ENCODE data around the gene PNPLA7. TPM values are rescaled to one million over a fixed set of nuclear protein-coding genes. Genes with fewer than 3 reads are reported as not detected.

PNPLA7 gene
- total RNA-seq, 4 donors from 2014 or later, result 0.26 to 25.7 (median 3.4) TPM

GRCh38 chr9:137502008-137502911 is 47.9 kb downstream of the PNPLA7 start:
- H3K36me3 ChIP-seq, result no peaks in the 10 kb centered on the region
- intact Hi-C loops (cut with DNase I; ENCODE audit: low total_unique reads), result no loop called here
- DNase-seq, result no peak
- H3K27me3 ChIP-seq, result no peaks in the 10 kb centered on the region
- TF ChIP-seq, protein P1, sequence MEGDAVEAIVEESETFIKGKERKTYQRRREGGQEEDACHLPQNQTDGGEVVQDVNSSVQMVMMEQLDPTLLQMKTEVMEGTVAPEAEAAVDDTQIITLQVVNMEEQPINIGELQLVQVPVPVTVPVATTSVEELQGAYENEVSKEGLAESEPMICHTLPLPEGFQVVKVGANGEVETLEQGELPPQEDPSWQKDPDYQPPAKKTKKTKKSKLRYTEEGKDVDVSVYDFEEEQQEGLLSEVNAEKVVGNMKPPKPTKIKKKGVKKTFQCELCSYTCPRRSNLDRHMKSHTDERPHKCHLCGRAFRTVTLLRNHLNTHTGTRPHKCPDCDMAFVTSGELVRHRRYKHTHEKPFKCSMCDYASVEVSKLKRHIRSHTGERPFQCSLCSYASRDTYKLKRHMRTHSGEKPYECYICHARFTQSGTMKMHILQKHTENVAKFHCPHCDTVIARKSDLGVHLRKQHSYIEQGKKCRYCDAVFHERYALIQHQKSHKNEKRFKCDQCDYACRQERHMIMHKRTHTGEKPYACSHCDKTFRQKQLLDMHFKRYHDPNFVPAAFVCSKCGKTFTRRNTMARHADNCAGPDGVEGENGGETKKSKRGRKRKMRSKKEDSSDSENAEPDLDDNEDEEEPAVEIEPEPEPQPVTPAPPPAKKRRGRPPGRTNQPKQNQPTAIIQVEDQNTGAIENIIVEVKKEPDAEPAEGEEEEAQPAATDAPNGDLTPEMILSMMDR (IDR thresholded peaks at IDR 0.05), result no peak
- no peak for TF ChIP-seq POLR2A (IDR thresholded peaks at IDR 0.05)
- no peaks in the 10 kb centered on the region for H3K4me1 ChIP-seq
- H3K27ac ChIP-seq, result no peak overlapping the region
- H3K4me3 ChIP-seq, result no peak overlapping the region
- H3K9me3 ChIP-seq, result no peaks in the 10 kb centered on the region

DNA sequence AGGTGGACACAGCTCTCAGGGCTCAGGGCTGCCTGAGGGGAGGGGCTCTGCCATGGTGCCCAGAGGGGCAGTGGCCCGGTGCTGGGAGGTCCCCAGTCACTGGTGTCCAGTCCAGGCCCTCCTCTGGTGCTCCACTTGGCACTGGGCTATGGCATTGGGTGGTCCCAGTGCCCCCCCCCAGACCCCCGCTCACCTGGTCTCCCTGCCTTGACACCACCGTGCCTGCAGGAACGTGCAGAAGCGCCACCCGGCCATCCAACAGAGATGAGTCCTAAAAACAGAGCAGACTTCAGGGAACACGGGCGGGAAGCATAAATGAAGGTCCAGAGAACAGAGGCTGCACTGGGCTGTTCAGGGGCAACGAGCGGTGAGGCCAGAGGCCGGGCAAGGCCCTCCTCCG is 48.7 kb downstream of the PNPLA7 start:
- no peaks in the 10 kb centered on the region for H3K36me3 ChIP-seq

GRCh38 chr9:137500666-137501397 is 49.4 kb downstream of the PNPLA7 start:
- no peak overlapping the region for H3K4me3 ChIP-seq
- H3K4me1 ChIP-seq, result no peaks in the 10 kb centered on the region
- intact Hi-C loops (cut with DNase I; ENCODE audit: low total_unique reads), result no loop called here
- no peaks in the 10 kb centered on the region for H3K36me3 ChIP-seq
- no peak overlapping the region for H3K27ac ChIP-seq
- no peak for DNase-seq
- TF ChIP-seq, protein P1 (IDR thresholded peaks at IDR 0.05), result no peak
- no peak for TF ChIP-seq POLR2A (IDR thresholded peaks at IDR 0.05)
- H3K27me3 ChIP-seq, result no peaks in the 10 kb centered on the region
- H3K9me3 ChIP-seq, result no peaks in the 10 kb centered on the region

More for the DNA sequence above, 48.7 kb downstream of the PNPLA7 start:
- DNase-seq, result no peak
- intact Hi-C loops (cut with DNase I; ENCODE audit: low total_unique reads), result no loop called here
- Histone ChIP-seq H3K4me1 (no peaks in the 10 kb centered on the region), H3K27me3 (no peaks in the 10 kb centered on the region), H3K4me3 (no peak overlapping the region), H3K9me3 (no peaks in the 10 kb centered on the region), H3K27ac (no peak overlapping the region)
- TF ChIP-seq, protein P1 (IDR thresholded peaks at IDR 0.05), result no peak
- TF ChIP-seq POLR2A (IDR thresholded peaks at IDR 0.05), result no peak

DNA sequence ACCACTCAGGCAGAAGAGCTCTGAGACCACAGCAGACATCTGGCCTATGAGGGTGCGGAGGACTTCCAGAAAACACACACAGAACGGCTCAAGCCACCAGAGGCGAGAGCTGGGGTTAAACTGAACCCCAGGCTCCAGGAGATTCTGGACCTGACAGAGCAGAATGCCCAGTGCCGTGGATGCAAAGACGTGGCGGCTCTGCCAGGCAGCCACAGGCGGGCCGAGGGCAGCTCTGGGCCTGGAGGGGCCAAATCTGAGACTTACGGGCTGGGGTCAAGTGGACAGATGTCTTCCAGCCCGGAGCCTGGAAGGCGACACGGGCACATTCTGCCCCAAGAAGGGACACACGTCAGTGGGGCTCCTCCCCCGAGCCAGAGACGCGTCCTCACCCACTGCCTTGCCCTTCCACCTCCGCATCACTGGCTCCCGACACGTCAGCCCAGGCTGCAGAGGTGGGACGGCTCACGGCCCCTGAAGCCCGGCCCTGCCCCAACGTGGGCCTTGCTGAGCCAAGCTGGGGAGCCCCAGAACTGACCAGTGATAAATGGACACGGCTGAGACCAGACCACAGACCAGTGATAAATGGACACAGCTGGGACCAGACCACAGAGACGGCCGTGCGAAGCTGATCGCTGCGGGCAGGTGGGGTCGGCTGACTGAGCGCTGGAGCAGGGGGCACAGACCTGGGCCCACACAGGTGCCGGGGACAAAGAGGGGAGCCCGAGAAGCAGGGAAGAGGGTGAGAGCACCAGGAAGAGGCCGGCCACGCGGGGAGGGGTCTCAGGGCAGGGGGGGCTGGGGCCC is 50.1 kb downstream of the PNPLA7 start:
- Histone ChIP-seq H3K4me1 (no peaks in the 10 kb centered on the region), H3K4me3 (no peak overlapping the region), H3K27ac (no peak overlapping the region), H3K9me3 (no peaks in the 10 kb centered on the region), H3K27me3 (no peaks in the 10 kb centered on the region), H3K36me3 (no peaks in the 10 kb centered on the region)
- DNase-seq, result no peak
- intact Hi-C loops (cut with DNase I; ENCODE audit: low total_unique reads), result no loop called here
- TF ChIP-seq POLR2A (IDR thresholded peaks at IDR 0.05), result no peak
- TF ChIP-seq, protein P1 (IDR thresholded peaks at IDR 0.05), result no peak
